Pancreas (tissue), 10 donors: ENCODE measurements around the gene FAM222A. TPM values are rescaled to one million over a fixed set of nuclear protein-coding genes. Genes with fewer than 3 reads are reported as not detected.

ENCODE experiments used
- ATAC-seq, 4 donors: fragments of 200-7000 bp; cut with Tn5 transposase; one replicate each; pipeline versions ENCODE4 v1.8.0 to v1.9.1; 2020; ENCODE audit warnings: mild to moderate bottlenecking in 4 of 4, moderate library complexity in 4 of 4
- DNase-seq, 6 donors: peaks; one replicate each; pipeline ENCODE4 v3.0.0-alpha.2; 2020
- FAIRE-seq: peaks from 2 replicates; lab custom pipeline; 2012; peaks lifted over from hg19 to GRCh38; lab: Jason Lieb, UNC
- H3K27ac ChIP-seq, 4 donors: fragments of 200-600 bp; sonication (generic); 1 replicate in 3 of 4; 2 replicates in 1 of 4; pipeline versions ENCODE4 v1.5.0 to v1.8.0; 2020
- H3K27me3 ChIP-seq, 4 donors: fragments of 200-600 bp; one replicate each; pipeline ENCODE4 v1.8.0; 2021
- H3K36me3 ChIP-seq, 3 donors: fragments of 200-600 bp; sonication (generic) in 1 of 3; one replicate each; pipeline versions ENCODE4 v1.5.0 to v1.8.0; 2020 to 2021
- H3K4me1 ChIP-seq, 3 donors: fragments of 200-600 bp; one replicate each; pipeline ENCODE4 v1.8.0; 2021
- H3K4me3 ChIP-seq, 4 donors: fragments of 200-600 bp; sonication (generic) in 2 of 4; one replicate each; pipeline versions ENCODE4 v1.5.0 to v1.8.0; 2020 to 2021
- H3K9me3 ChIP-seq, 4 donors: fragments of 200-600 bp; one replicate each; pipeline ENCODE4 v1.8.0; 2021
- WGBS, 2 donors: extraction: QIAGEN DNeasy Blood & Tissue Kit; methylation state at CpG; one replicate each; pipeline ENCODE4 v1.1.7; 2013; 5-methylcytosine and 5-hydroxymethylcytosine counted together
- intact Hi-C, 3 donors: fragments of 100-400 bp; cut with DNase I; formaldehyde crosslinking; loops; one replicate each; pipeline versions ENCODE4 v1.11.1 to v1.14.2; 2022
- polyA plus RNA-seq, 2 donors: library from polyadenylated mRNA; stranded (reverse); fragments of 200-250 nt; gene quantifications; one replicate each; pipeline ENCODE4 v1.2.3, GENCODE V29; 2013
- total RNA-seq, 6 donors: library from RNA; stranded (reverse); fragmentation: NEBNext Ultra II Directional in 4 of 6; extraction: Animal tissue kit (Norgen Biotek cat#: 25700) in 4 of 6; gene quantifications; one replicate each; pipeline versions ENCODE4 v1.2.1 to v1.2.4, GENCODE V29; 2021 to 2023
- TF ChIP-seq, protein P1 (sequence below), 4 donors: fragments of 200-600 bp; sonication (generic) in 3 of 4; IDR thresholded peaks; one replicate each; pipeline versions ENCODE4 v1.5.0 to v1.8.0; 2021; ENCODE audit warnings: antibody characterized with exemption in 4 of 4
- donor health status: healthy with polysubstance abuse.
- donor health status: DM: no; HTN: no; CAD: no; lungs with moderate emphysema.
- donor health status: DM: no; HTN: no; CAD: no.
- donor health status: control.
- donor health status: control.
- donor health status: Bipolar disorder and iron deficiency.
- donor health status: DM: yes; HTN: yes; CAD: no.
- donor health status: DM: no; HTN: no; CAD: no.
- donor health status: DM: no; HTN: no; CAD: no.
- donor health status: DM: yes; HTN: yes; CAD: no.

Gene FAM222A
- total and polyA plus RNA-seq, 8 donors: 2.1 to 14.6 (median 3.8) TPM

DNA sequence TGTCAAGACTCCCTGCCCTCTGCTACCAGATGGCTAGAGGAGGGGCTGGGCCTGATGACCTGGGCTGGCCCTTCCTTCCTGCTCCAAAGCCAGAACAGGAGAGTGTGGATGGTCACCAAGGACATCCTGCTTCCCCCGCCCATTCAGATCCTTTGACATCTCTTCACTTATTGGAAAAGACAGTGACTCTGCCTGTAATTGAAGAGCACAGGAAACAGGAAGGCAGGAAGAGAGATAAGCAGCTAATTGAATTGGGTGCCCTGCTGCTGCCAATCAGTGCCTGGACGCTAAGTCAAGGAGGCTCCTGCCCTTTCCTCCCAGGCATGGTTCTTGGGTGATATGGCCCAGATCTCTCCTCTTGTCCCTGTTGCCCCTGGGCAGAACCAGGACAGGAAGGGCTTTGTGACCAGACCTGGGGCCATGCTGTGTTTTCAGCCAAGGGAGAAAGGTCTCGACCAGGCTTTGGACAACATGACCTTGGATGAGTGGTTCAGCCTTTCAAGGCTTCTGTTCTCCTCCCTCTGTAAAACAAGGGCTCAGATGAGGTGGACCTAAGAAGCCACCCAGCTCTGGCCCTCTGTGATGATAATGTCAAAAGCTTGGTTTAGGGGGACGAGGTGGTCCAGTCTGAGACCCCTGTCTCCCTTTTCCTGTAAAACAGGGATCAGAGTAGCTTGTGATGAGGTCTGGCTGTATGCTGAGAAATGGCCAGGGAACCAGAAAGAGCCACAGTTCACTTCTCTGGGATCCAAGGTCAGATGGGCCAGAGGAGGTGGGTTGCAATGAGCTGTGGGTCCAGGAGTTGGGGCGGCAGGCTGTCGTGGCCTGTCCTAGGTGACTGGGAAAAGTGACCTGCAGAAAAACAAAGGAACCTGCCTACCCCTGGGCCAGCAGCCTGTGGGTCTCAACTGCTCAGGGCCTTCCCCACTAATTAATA, 38.8 kb downstream of the FAM222A start:
- no peak overlapping the region for H3K27ac ChIP-seq
- no peak overlapping the region for H3K4me3 ChIP-seq
- peaks cover 0 to 8% (median 0%) of the 10 kb centered on the region in 3 donors for H3K4me1 ChIP-seq
- WGBS, 2 donors: 71 to 83% methylated on average over 6 of the region's 6 CpGs
- H3K36me3 ChIP-seq: no peaks in the 10 kb centered on the region
- TF ChIP-seq, protein P1, sequence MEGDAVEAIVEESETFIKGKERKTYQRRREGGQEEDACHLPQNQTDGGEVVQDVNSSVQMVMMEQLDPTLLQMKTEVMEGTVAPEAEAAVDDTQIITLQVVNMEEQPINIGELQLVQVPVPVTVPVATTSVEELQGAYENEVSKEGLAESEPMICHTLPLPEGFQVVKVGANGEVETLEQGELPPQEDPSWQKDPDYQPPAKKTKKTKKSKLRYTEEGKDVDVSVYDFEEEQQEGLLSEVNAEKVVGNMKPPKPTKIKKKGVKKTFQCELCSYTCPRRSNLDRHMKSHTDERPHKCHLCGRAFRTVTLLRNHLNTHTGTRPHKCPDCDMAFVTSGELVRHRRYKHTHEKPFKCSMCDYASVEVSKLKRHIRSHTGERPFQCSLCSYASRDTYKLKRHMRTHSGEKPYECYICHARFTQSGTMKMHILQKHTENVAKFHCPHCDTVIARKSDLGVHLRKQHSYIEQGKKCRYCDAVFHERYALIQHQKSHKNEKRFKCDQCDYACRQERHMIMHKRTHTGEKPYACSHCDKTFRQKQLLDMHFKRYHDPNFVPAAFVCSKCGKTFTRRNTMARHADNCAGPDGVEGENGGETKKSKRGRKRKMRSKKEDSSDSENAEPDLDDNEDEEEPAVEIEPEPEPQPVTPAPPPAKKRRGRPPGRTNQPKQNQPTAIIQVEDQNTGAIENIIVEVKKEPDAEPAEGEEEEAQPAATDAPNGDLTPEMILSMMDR (IDR thresholded peaks at IDR 0.05): no peak
- intact Hi-C loops: no loop called here
- H3K27me3 ChIP-seq: no peaks in the 10 kb centered on the region
- no peaks in the 10 kb centered on the region for H3K9me3 ChIP-seq
- peak in 3 of 6 donors; percentile 6 to 36 (median 21) for DNase-seq
- no peak for ATAC-seq
- FAIRE-seq: no peak

DNA sequence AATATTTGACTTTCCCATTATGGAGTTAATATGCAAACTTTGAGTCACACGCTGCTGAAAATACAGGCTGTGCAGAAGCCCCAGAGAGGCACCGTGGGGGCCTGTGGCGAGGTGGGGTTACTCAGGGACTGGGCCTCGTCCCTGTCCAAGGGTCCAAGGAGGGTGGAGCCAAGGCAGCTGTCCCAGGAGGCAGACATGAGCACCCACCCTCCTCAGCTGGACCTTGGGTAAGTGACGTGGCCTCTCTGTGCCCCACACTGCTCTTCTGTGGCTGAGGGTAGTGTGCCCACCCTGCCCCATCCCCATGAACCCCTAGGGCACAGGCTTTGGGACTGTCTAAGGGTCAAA, 39.4 kb downstream of the FAM222A start:
- H3K27ac ChIP-seq: no peak overlapping the region
- DNase-seq (peak in 2 of 6 donors; percentile 28 to 44), FAIRE-seq (no peak), ATAC-seq (peak in 2 of 4 donors; percentile 22 to 56)
- WGBS, 2 donors: 67 to 69% methylated on average over 5 of the region's 5 CpGs
- H3K9me3 ChIP-seq: no peaks in the 10 kb centered on the region
- intact Hi-C loops: no loop called here
- no peak overlapping the region for H3K4me3 ChIP-seq
- H3K27me3 ChIP-seq: no peaks in the 10 kb centered on the region
- TF ChIP-seq, protein P1 (IDR thresholded peaks at IDR 0.05): no peak
- peaks cover 0 to 2% (median 0%) of the 10 kb centered on the region in 3 donors for H3K4me1 ChIP-seq
- no peaks in the 10 kb centered on the region for H3K36me3 ChIP-seq

DNA sequence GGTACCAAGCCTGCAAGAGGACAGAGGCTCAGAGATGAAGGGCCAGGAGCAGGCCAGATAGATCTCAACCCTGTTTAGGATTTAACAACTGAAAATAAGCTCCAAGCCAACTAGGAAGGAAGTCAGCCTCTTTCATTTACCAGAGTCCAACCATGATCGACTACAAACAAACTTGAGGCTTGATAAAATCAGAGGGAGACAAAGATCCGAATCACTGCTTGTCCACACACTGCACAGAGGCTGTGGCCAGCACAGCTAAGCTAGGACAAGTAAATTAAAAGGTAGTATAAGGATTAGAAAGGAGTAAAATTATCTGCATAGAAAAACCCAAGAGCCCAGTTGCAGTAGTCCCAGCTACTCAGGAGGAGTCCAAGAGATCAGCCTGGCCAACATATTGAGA, 40.3 kb downstream of the FAM222A start:
- Histone ChIP-seq H3K4me3 (no peak overlapping the region), H3K27me3 (no peaks in the 10 kb centered on the region), H3K9me3 (no peaks in the 10 kb centered on the region), H3K36me3 (no peaks in the 10 kb centered on the region), H3K4me1 (no peaks in the 10 kb centered on the region), H3K27ac (no peak overlapping the region)
- FAIRE-seq (no peak), ATAC-seq (peak in 1 of 4 donors; percentile 33), DNase-seq (no peak)
- intact Hi-C loops: no loop called here
- TF ChIP-seq, protein P1 (IDR thresholded peaks at IDR 0.05): no peak
- WGBS, 2 donors: 46 to 49% methylated on average over 2 of the region's 2 CpGs

DNA sequence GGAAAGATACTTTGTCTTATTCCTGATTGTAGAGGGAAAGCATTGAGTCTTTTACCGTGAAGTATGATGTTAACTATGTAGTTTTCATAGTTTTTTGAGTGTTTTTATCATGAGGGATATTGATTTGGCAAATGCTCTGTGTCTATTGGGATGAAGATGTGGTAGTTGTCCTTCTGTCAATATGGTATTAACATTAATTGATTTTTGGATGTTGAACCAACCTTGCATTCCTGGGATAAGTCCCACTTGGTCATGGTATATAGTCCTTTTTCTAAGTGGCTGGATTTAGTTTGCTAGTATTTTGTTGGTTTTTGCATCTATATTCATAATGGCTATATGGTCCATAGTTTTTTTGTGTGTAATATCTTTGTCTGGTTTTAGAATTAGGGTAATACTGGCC, 42.8 kb downstream of the FAM222A start:
- WGBS, 2 donors: 95 to 100% methylated on average over 1 of the region's 1 CpG
- TF ChIP-seq, protein P1 (IDR thresholded peaks at IDR 0.05): no peak
- no peak for ATAC-seq
- no peaks in the 10 kb centered on the region for H3K9me3 ChIP-seq
- H3K36me3 ChIP-seq: no peaks in the 10 kb centered on the region
- H3K4me3 ChIP-seq: no peak overlapping the region
- intact Hi-C loops: no loop called here
- peaks cover 0 to 4% (median 0%) of the 10 kb centered on the region in 3 donors for H3K4me1 ChIP-seq
- FAIRE-seq: no peak
- H3K27ac ChIP-seq: no peak overlapping the region
- H3K27me3 ChIP-seq: no peaks in the 10 kb centered on the region
- DNase-seq: no peak
